Stromal cell of bone marrow (primary cell): ENCODE results near the gene GRHL1.
A peak's percentile ranks its signal among the peaks of the same experiment; 100 is the strongest.

Source experiments
- DNase-seq: peaks from one replicate; pipeline ENCODE4 v3.0.0-alpha.2; 2012; ENCODE audit warnings: low read depth

Gene GRHL1

DNA sequence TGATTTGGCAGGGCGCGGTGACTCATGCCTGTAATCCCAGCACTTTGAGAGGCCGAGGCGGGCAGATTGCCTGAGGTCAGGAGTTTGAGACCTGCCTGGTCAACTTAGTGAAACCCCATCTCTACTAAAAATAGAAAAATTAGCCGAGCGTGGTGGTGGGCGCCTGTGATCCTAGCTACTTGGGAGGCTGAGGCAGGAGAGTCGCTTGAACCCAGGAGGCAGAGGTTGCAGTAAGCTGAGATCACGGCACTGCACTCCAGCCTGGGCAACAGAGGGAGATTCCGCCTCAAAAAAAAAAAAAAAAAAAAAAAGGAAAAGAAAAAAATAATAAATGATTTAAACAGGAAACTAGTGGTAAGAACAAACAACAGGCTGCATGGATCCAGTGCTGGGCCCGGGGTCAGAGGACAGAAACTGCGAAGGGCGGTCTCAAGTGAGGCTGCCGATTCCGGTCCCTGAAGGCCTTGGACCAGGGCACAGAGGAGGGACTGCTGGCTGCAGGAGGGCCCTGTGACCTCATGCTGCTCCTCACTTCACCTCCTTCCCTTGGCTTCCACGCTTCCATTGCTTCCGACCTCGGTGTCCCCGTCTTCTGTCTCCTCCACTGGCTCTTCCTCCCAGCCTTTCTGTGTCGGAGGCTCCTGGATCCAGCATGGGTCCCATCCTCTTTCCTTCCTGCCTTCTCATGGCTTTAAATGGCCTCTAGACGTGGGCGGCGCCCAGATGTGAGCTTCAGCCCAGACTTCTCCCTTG lies 2.1 kb upstream of the GRHL1 start:
- no peak for DNase-seq

DNA sequence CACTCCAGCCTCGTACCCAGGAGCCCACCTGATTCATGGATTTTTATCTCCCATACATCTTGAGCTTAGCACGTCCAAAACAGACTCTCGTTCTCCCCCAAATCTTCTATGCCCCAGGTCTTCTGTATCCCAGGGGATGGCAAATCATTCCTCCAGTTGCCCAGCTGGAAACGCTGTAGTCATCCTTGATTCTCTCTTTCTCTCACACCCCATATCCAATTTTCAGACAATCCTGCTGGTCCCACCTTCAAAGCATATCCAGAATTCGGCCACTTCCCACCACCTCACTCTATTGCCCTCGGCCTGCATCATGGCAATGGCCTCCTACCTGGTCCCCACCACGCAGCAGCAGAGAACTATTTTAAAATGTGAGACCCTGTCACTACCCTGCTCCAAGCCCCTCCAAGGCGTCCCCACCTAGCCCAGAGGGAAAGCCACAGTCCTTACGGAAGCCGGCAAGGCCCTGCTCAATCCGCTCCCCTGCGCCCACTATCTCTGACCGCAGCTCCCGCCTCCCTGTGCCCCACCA lies 1.4 kb upstream of the GRHL1 start:
- no peak for DNase-seq

DNA sequence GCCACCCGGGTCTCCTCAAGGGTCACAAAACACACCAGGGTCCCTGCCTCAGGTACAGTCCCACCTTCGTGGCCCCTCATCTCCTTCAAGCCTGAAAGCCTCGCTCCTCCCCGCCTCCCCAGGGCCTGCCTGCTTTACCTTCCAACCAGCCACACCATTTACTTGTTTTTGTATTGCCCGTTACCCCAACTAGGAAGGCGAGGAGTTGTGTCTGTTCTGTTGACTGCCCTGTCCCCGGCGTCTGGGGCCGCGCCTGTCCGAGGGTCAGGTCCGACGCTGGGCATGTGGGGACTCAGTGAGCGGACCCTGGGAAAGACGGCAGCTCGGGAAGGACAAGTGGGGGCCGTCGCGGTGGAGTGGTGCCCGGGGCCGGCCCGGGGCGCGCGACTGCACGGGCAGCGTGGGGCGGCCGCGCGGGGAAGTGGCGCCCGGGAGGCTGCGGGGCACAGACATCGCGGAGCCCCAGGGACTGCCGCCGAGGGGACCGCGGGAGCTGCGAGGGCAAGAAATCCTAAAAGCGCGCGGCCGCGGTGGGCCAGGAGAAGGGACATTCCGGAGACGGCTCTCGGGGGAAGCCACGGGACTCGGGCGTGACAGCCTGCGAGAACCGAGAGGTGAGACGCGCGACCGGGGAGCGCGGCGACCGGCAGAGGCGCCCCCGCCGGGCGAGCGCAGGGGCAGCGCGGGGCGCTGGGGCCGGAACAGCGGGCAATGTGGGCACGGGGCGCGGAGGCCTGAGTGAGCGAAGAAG lies 797 bp upstream of the GRHL1 start:
- DNase-seq, result no peak

DNA sequence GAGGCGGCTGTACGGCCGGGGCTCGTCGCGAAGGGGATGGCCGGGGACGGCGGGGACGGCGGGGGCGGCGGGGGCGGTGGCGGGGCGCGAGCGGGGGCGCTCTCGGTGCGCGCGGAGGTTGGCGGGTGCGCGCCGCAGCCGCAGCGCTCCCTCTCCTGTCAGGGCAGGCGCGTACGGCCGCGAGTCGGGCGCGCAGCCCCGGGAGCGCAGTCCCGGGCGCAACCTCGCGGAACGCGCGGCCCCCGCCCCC lies 296 bp upstream of the GRHL1 start:
- no peak for DNase-seq

DNA sequence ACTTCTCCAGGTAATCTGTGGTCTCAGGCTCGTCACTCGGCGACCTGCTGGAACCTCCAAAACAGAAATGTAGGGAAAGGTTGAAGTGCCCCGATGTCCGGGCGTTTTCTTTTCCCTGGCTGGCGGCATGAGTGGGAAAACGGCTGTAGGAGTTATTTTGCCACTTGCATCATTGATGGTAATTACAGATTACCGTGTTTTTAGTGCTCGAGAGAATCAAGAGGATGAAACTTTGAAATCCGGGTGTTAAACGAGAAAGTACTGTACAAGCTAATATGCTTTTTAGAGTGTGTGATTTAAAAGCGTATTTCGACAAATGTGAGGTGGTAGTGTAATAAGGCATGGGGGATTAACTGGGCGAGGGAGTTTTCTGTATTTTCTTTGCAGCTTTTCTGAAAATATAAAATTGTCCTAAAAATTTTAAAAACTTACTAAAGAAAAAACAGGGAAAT lies 819 bp downstream of the GRHL1 start:
- no peak for DNase-seq

DNA sequence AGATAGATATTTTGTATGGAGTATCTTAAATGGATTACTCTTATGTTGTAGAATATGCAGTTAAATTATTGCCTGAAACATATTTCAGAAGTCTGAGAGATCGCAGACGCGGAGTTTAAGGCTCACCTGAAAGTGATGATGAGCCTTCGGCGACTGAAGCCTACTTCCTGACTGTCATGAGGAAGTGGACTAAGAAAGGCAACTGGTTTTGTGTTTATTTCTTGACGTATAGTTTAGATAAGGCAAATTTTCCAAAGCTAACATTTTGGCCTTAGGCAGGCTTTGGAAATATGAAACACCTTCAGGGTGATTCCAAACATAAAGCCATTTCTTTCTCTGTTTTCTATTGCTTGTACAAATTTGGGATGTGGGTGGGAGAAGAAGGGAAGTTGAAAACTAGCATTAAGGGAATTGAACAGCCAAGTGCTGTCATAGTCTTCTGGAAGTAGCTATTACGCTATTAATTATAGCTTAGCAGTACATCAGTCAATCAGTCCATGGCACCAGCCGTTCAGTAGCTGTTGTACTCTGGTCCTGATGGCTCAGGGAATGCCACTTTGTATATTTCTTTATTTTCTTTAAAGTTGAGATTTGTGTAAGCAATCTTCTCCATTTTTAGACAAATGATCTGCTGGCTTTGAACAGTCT lies 1.5 kb downstream of the GRHL1 start:
- no peak for DNase-seq

DNA sequence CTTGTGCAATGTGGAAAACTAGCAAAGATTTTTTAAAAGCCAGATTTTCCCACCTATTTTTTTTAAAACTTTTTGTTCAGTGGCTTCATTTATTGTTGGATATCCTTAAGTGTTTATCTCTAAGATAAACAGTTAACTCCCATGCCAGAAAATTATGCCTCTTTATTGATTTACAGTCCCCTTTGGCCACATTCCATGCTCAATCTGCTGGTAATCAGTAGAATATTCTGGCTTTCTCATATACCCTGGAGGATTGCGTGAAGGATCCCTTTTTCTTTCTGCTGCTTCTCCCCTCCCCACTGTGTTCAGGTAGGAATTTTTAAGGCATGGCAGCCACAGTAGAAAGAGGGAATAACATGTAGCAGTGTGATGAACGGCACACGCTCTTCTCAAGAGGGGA lies 2.6 kb downstream of the GRHL1 start:
- no peak for DNase-seq

DNA sequence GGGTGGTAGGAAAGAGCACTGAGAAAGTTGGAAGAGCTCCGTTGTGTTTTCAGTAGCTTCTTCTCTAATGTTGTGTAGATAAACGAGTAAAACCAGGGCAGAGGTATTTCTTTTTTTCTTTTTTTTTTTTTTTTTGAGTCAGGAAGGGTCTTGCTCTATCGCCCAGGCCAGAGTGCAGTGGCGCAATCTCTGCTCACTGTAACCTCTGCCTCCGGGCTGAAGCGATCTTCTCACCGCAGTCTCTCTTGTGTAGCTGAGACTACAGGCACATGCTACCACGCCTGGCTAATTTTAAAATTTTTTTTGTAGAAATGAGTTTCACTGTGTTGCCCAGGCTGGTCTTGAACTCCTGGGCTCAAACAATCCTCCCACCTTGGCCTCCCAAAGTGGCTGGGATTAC lies 6.6 kb downstream of the GRHL1 start:
- no peak for DNase-seq

DNA sequence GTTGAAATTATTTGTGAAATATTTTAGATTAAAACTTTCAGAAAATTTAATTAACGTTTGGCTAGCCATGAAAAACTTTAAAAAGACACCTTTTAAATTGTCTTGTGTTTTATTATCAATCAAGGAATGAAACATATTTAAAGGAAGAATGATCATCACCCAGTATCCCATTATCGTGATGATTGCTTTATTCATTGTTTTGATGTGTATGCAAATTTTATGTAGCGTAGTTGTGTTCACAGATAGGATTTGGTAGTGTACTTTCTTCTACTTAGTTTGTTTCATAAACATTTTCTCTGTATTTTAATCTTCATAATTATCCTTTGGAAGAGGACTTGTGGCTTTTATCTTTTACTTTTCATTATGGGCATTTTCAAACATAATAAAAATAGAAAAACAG lies 7.8 kb downstream of the GRHL1 start:
- no peak for DNase-seq

DNA sequence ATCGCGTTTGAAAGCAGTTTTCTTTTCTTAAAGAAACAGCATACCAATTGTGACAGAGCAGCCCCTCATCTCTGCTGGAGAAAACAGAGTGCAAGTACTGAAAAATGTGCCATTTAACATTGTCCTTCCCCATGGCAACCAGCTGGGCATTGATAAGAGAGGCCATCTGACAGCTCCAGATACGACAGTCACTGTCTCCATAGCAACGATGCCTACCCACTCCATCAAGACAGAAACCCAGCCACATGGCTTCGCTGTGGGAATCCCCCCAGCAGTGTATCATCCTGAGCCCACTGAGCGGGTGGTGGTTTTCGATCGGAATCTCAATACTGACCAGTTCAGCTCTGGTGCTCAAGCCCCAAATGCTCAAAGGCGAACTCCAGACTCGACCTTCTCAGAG lies 9.5 kb downstream of the GRHL1 start:
- DNase-seq, result no peak

DNA sequence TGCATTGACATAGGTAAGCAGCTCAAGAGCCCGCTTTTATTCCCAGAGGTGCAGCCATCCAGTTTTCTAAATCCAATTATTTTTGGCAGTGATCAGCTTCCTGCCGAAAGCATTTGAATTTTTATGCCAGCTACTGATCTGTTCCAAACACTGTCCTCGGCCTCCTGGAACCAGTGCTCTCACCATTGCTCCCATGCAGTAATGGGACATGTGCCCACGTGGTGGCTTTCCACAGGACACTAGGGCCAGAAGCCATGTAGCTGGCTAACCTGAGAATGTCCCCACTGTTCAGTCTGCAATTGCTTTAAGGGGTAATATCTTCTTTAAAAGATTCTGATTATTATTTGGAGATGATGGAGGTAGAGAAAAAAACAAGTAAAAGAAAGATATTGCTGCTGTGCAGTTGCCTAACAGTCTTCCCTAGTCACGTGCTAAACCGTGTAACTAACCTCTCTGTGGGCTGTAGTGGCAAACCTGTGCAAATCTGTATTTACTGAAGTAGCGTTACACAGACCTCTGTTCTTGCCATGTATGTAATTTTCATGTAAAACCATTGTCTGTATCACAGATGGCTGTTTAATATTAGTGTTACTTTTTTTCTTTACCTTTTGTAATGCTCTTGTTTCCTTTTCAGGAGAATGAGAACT lies 13.0 kb downstream of the GRHL1 start:
- DNase-seq, result no peak

DNA sequence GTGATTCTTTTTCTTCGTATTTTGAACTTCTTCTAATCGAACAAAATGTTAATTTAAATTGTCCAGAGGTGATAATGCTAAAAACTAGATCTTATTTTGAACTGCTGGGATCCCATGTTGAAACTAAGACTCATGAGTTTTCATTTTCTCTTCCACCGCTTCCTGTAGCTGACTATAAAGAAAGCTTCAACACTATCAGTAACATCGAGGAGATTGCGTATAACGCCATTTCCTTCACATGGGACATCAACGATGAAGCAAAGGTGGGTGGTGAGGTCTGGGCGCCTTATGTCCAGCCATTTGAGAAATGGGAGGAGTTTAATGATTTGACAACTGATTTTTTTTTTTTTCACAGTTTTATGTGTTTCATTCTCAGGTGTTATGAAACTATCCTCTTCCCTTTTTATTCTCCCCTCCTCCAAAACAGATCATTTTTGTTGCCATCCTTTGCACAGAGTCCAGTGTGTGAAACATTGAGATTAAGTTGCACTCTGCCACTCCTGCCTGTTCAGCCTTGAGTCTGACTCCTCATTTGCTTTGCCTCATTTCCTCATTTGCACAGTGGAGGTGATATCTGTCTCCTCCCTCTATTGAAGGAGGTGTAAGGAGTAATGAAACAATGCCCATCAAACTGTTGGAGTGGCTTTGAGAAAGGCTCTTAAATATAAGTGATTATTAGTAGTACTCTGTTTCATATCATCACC lies 13.8 kb downstream of the GRHL1 start:
- no peak for DNase-seq

DNA sequence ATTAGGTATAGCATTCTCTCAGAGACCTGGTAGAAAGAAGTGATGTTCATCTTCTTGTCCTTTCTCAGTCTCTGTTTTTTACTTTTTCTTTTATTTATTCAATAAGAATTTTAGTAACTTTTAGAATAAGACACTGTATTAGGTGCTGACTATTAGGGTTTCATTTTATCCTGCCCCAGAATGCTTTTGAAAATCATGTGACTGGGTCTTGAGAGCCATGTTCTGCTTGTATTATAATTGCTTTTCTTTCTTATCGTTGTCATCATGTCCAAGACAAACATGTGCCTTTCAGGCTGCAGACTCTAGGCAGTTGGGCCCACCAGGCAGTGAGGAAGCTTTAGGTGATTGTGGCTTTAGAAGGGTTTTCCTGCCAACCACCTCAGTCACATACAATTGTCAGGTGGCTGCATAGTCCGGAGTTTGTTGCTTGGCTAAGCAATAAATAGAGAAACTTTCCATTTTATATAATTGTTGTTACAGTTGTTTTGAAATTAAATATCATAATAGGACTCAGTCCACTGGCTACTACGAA lies 15.1 kb downstream of the GRHL1 start:
- no peak for DNase-seq

DNA sequence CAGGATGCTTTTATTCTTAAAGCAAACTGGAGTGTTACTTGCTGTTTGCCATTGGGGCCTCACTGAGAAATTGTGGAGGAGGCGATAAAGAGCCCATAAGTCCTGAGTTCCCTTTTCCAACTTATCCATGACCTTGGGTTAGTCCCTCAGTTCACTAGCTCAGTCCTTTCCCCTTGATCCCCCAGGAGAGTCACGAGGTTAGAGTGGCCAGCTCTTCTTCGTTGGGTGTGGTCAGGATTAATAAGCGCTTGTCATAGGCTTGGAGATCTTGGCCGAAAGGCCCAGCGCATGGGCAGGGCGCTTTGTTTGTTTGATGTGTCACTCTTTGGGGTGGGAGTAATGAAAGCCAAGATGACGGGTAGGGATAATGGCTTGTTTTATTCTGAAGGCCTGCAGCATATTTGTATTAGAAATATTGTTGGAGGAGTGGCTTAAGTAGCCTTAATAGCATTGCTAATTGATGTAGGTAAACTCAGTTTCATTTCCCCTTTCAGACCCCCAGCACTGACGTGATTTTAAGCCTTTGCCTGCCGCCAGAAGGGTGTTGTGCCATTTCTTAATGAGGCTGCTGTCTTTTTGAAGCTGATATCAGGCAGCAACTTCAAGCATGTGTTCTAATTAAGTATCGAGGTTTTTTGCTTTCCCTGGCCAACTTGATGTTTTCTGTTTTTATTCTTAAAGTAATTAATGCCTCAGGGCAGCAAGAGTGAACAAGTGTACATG lies 15.7 kb downstream of the GRHL1 start:
- DNase-seq, result peak; percentile 29

DNA sequence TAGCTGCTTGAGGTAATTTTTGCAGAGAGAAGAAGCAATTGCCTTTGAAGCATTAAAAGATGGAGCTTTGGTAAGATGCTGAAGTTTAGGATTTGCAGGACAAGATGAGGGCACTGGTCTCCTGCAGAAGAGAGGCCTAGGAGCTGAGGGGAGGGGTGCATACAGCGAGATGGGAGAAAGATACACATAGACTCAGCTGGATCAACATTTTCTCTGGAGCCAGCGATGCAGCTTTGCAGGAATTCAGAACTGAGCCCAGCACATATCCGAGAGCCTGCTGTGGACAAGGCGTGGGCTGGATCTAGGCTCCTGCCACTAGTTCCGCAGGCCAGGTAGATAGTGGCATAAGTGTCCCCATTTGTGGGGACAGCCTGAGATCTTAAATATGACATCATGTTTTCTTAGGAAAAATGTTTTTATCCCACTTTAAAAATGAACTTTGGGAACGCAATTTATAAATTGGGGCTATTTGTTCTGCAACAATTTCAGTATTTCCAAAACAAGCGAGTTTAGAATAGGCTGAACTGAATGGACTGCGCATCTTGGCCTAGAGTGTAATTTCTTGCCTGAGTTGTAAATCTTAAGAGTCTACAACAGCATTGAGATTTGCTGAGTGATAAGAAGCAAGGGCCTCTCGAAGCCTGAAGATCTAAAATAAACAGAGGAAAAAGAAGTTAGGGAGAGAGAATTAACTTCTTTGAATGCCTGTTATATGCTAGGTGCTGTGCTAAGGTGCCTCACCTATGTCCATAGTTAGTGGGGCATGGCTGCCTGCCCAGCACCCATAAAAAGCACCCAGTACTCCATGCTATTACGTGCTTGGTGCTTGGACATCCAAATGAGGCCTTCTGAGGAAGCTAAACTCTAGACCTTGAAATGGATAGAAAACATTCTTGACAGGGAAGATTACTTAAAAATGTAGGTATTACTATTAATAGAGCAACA lies 17.3 kb downstream of the GRHL1 start:
- DNase-seq, result no peak

DNA sequence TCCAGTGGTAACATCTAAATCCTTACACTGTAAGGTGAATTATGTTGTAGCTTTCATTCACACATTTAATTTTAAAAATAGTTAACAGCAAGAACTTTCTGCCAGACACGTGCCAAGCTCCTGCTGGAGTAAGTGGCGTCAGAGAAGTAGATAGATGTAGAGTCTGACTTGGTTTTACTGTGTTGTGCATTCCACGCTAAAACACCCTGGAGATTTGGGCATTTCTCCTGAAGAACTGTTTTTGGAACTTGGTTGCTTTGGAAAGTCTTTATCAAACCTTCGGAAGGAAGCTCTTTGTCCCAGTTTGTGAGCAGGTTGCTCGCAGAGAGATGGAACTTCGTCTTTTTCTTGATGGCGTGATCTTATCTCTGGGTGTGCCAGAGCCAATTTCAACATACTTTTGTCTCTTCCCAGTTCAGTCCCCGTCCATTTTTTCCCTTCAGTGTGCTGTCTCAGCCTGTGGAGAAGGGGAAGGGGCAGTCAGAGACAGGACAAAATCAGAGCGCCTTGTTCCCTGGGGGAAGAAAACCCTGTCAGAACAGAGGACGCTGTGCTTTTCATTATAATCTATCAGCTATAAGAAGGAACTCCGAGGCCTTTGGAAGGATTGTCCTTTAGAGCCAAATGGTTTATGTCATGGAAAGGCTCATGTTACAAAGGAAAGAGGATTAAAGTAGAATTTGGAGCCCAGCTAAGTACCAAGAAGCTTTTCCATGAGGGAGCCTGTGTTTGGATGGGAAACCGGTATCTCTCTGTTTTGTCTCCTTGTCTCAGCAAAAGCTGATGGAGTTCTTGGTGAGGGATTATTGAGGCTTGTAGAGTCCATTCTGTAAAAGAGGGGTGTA lies 18.9 kb downstream of the GRHL1 start:
- no peak for DNase-seq

DNA sequence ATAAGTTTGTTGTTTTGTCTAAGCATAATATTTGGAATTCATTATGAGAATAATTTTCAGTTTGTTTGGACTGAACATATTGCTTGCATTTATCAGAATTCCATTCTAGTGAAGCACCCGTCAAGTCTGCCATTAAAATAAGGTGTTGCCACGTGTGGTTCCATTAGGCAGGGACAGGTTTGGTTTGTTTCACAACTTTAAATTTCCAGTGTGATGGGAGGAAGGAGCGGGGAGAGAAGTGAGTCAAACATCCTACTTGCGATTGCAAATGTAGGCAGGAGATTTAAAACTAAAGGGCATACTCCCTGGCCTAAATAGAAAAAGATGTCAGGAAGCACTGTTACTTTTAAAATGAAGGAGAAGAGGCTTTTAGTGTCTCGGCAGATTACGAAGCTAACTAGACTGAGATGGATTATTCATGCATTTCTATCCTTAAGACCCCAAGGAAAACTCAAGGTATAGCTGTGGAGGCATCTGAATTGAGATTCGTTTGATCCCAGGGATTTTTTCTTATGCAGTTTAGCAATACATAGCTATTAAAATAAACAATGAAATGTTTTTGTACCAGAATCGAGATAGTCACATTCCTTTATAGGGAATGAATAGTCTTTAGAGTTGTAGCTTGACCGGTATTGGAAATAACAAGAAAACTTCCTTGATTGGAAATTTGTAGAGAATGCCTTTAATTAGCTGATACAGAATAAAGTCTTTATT lies 19.8 kb downstream of the GRHL1 start:
- no peak for DNase-seq

DNA sequence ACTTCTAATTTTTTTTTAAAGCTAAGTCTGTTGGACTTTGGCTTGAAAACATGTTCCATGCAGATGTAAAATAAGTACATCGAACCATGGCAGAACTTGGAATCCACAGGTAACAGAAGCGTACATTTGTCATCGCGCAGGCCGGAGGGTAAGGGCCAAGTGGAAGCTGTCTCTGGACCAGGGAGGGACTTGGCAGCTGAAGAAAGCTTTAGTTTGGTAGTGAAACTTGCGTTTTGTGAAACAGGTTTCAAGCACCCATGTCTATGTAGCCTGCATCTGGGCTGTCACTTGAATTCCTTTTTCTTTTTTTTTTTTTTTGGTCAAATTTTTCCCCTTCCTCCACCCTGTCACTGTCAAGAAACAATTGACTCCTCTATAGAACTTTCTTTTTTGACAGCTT lies 20.4 kb downstream of the GRHL1 start:
- DNase-seq, result no peak
